ENCODE data around the gene APOE. TPM values are rescaled to one million over a fixed set of nuclear protein-coding genes. Genes with fewer than 3 reads are reported as not detected.
A peak's percentile ranks its signal among the peaks of the same experiment; 100 is the strongest.

Gene APOE
- total and polyA plus RNA-seq, 9 of the 15 experiments (the other 6 are each of a cell fraction or from before 2014, with no cell fraction given) = 0.14 to 180 (median 58.1) TPM; not detected in 1

GRCh38 chr19:44954649-44955504 is 49.3 kb downstream of the APOE start, which contains the start of gene CLPTM1 (continued):
- TF ChIP-seq, protein P1, sequence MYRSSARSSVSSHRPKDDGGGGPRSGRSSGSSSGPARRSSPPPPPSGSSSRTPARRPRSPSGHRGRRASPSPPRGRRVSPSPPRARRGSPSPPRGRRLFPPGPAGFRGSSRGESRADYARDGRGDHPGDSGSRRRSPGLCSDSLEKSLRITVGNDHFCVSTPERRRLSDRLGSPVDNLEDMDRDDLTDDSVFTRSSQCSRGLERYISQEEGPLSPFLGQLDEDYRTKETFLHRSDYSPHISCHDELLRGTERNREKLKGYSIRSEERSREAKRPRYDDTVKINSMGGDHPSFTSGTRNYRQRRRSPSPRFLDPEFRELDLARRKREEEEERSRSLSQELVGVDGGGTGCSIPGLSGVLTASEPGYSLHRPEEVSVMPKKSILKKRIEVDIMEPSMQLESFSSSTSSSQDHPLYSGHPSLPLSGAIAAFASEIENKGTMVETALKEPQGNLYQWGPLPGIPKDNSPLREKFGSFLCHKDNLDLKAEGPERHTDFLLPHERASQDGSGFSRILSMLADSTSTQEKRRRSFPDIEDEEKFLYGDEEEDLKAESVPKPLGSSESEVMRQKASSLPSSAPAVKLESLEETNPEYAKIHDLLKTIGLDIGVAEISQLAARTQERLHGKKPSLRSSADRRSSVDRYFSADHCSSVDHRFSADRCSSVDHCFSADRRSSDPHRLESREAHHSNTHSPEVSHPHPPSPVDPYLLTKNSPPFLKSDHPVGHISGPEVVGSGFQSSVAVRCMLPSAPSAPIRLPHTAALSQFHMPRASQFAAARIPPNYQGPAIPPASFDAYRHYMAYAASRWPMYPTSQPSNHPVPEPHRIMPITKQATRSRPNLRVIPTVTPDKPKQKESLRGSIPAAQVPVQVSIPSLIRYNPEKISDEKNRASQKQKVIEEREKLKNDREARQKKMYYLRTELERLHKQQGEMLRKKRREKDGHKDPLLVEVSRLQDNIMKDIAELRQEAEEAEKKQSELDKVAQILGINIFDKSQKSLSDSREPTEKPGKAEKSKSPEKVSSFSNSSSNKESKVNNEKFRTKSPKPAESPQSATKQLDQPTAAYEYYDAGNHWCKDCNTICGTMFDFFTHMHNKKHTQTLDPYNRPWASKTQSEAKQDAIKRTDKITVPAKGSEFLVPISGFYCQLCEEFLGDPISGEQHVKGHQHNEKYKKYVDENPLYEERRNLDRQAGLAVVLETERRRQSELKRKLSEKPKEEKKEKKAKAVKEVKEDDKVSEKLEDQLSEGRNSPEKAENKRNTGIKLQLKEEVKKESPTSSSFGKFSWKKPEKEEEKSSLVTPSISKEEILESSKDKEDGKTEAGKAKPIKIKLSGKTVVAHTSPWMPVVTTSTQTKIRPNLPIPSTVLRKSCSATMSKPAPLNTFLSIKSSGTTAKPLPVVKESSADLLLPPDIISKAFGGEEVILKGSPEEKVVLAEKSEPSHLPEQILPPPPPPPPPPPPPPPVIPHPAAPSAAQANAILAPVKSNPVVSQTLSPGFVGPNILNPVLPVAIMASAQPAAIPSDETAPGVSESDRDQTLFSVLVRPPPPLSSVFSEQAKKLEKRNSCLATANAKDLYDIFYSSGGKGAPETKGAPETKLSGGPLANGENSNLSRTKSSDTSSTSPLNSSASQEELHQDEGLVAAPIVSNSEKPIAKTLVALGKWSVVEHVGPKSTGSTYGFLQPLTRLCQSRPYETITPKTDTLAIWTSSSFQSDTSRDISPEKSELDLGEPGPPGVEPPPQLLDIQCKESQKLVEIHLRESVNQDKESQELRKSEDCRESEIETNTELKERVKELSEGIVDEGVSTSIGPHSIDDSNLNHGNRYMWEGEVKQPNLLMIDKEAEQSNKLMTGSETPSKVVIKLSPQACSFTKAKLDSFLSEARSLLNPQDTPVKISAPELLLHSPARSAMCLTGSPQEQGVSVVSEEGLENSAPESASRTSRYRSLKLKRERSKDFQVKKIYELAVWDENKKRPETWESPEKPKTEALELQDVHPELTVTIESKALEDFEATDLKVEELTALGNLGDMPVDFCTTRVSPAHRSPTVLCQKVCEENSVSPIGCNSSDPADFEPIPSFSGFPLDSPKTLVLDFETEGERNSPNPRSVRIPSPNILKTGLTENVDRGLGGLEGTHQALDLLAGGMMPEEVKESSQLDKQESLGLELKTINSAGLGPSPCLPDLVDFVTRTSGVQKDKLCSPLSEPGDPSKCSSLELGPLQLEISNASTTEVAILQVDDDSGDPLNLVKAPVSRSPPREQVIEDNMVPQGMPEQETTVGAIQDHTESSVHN (IDR thresholded peaks at IDR 0.05; ENCODE audit: borderline replicate concordance in 1 of 2, low read depth in 1 of 2) = peak in 1 of 2 experiments; percentile 66; a peak in 2 of 4 replicates
- TF ChIP-seq TSC22D4 (tag; IDR thresholded peaks at IDR 0.05) (no peak), ETV1 (tag; conservative IDR thresholded peaks at IDR 0.05; ENCODE audit: low read depth) (peak; percentile 98), E2F1 (CRISPR knock-in tag; IDR thresholded peaks at IDR 0.05) (no peak), ETV5 (CRISPR knock-in tag; IDR thresholded peaks at IDR 0.05; ENCODE audit: low read depth) (peak; percentile 95), KDM4B (IDR thresholded peaks at IDR 0.05; ENCODE audit: borderline replicate concordance in 2 of 2, low read depth in 1 of 2) (peak in 1 of 2 experiments; percentile 54; a peak in 1 of 4 replicates), RAD51 (IDR thresholded peaks at IDR 0.05; ENCODE audit: borderline replicate concordance, low read depth) (peak; percentile 55; the same call in 1 of the 2 replicates), ZBED1 (IDR thresholded peaks at IDR 0.05) (peak; percentile 41; the same call in 1 of the 2 replicates), POLR2H (tag; IDR thresholded peaks at IDR 0.05; ENCODE audit: low read depth) (peak; percentile 84), ZNF3 (CRISPR knock-in tag; IDR thresholded peaks at IDR 0.05) (no peak)
- TF ChIP-seq, protein P2, sequence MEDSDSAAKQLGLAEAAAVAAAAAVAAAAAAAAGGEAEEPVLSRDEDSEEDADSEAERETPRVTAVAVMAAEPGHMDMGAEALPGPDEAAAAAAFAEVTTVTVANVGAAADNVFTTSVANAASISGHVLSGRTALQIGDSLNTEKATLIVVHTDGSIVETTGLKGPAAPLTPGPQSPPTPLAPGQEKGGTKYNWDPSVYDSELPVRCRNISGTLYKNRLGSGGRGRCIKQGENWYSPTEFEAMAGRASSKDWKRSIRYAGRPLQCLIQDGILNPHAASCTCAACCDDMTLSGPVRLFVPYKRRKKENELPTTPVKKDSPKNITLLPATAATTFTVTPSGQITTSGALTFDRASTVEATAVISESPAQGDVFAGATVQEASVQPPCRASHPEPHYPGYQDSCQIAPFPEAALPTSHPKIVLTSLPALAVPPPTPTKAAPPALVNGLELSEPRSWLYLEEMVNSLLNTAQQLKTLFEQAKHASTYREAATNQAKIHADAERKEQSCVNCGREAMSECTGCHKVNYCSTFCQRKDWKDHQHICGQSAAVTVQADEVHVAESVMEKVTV (CRISPR knock-in tag; IDR thresholded peaks at IDR 0.05) = no peak
- TF ChIP-seq, protein P3, sequence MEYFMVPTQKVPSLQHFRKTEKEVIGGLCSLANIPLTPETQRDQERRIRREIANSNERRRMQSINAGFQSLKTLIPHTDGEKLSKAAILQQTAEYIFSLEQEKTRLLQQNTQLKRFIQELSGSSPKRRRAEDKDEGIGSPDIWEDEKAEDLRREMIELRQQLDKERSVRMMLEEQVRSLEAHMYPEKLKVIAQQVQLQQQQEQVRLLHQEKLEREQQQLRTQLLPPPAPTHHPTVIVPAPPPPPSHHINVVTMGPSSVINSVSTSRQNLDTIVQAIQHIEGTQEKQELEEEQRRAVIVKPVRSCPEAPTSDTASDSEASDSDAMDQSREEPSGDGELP (CRISPR knock-in tag; IDR thresholded peaks at IDR 0.05; ENCODE audit: borderline replicate concordance) = peak; percentile 74; the same call in 1 of the 2 replicates
